ENCODE data around the gene TMEM8B.

TMEM8B gene

DNA sequence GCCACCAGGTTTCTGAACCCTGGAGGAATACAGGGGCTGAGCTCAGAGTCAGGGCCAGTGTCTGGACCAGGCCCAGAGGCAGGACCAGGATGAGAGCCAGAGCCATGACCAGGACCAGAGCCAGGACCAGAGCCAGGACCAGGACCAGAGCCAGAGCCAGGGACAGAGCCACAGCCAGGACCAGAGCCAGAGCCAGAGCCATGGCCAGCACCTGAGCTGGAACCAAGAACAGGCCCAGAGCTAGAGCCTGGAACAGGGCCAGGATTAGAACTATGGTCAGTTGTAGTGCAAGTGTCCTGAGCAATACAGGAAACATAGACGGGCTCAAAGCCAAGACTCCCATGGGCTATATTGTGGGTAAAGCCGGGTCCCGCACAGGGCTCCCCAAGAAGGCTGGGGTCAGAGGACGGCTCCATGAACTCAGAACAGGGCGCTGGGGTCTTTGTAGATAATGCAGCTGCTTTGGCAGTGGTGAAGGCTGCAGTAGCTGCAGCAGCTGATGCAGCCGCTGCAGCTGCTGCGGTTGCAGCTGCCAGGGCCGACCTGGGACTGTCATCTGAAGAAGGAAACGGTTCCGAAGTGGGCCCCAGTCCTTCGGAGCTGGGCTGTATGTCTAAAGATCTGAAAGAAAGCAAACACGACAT, 17.5 kb upstream of the TMEM8B start:
- DNase-seq (ENCODE audit: low read depth): no peak

DNA sequence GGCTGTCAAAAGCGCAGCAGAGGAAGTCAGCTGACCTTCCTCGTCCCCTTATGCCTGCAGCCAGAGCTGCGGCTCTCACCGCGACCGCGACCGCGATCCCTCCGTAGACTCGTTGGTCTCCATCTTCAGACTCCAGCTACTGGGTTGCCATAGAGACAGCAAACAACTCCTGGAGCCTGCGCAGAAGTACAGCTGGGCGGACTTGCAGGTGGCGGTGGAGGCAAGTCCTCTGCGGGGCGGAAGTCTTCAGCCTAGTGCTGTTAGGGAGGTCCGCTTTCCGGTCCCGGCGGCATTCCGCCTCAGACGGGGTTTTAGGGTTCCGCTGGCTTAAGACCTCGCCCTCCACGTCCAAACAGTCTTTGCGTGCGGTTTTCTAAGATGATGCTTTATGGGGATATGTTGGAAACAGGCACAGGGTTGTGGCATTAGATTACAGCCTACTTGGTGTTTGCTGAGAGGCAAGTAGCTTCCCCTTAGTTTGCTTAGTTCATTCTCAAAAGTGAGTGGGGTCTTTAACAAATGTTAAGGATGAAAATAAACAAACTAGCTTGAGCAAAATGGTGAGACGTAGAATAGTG, 16.9 kb upstream of the TMEM8B start, which contains the start of gene SPAG8:
SPAG8 (minus strand) TSS at position 238 of the 578 bp plus-strand sequence; CDS start at position 123, 115 bp downstream.
- DNase-seq (ENCODE audit: low read depth): peak; percentile 35

DNA sequence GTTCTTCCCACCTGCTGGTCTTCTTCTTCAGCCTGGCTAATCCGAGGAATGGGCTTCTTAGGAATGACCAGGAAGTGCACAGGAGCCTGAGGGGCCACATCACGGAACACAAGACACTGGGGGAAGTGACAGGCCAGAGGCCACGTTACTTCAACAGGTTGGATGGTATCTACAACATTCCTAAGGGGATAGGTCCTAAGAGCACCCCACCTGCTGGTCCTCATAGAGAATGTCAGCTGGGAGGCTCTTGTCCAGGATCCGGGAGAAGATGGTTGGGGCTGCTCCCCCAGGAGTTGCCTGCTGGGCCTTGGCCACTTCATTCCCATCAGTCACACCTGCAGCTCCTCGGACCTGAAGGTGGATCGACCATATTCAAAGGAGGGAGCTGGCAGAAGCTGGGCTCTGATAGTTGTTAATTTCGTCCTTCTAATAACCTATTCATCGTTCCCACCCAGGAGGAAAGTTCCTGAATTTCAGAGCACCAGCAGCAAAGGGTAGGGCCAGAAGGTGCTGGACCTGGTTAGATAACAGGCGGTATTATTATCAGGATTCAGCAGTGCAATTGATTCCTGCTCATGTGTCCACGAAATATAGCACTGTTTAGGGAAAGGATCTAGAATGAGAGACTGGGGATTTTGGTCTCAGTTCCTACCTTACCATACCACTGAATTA, 15.5 kb upstream of the TMEM8B start:
- no peak for DNase-seq (ENCODE audit: low read depth)

DNA sequence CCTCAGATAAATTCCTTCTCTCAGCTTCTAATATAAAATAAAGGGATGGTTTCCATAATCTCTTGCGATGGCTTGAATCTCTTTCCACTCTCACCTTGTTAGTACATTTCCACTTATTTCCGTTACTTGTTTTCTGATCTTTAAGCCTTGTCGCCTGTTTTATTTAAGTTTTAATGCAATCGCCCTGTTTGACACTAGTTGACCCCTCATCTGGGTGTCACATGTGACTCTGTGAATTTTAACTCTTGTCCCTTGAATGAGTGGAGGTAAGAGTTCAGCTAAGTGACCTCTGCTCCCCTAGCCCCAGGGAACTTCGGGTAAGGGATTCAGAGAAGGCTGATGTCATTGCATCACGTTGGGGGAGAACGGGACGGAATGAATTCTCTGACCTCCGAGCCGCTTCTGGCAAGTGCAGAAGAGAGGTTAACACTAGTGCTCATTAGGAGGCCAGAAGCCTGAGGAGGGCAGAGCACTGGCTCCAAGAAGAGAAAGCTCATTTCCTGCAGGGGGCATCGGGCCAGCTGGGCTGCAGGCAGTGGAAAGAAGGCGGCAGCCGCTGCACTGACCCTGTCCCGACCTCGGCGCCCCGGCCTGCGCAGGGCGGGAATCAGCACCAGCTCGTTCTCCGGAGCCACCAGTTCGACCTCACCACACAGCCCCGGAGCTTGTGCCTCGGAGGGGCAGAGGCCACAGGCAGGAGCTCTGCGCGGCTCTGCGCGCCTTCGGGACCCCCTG, 14.8 kb upstream of the TMEM8B start:
- DNase-seq (ENCODE audit: low read depth): peak; percentile 53

DNA sequence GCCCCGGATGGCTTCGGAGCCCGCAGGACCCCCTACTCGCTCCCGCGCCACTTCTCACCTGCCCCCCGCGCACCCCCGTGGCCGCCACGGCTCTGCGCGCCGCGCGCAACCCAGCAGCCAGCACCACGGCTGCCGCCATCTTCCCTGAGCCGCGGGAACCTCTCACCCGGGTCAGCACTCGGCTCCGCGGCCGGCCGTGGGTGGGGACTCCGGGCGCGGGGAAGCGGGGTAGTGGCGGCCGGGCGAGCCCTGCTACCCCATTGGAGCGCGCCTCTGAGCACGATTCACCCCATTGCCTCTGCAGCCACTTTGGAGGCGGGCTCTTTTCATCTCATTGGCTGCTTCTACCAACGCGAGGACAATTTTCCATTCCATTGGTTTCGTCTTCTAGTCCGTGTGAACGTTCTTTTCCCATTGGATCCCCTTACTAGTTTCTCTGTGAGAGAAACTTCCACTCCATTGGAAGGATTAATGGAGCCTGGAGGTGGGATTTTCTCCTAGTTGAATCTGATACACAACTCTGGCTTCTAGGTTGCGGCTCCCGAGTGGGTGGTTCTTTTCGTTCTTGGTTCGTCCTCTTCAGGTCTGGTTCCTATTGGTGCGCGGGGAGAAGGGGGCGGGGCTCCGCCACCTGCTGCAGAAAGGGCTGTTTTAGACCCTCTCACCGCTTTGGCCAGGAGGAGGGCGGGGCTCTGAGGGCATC, 14.0 kb upstream of the TMEM8B start, which contains the start of gene HINT2:
HINT2 (minus strand) TSS at position 202 of the 703 bp plus-strand sequence; CDS start at position 139, 63 bp downstream.
- DNase-seq (ENCODE audit: low read depth): peak; percentile 99

DNA sequence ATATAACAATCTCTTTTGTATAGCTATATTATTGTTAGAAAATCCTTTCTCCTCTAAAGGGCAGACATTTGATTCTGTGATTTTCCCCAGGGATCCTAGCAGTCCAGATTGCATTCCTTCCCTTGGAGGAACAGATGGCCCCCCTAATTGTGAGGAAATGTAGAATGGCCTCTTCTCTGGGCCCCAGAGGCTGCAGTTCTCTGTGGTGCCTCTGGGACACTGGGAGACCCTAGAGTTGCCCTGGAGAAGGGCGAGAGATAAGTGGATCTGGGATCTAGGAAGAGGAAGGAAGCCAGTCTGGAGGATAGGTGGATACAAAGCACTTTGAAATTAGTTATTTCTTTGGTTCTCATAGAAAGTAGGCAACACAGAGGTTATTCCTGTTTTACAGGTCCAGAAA, 12.3 kb upstream of the TMEM8B start:
- no peak for DNase-seq (ENCODE audit: low read depth)

DNA sequence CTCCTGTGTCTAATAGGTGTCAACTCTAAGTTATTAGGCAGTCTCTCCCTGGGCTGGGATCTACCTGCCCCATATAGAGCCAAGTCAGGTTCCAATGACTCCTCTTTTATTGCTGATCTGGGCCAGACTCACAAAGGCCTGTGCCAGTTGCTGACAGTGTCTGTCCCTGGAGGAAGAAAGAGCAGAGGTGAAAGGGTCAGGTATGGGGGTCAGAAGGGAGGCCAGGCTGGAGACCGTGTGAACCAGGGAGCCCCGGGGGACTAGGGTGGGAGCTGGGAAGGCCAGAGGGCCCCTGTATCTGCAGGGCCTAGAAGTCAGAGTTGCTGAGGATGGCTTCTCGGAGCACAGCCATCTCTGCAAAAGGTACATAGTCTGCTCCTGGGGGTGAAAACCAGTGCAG, 10.7 kb upstream of the TMEM8B start:
- DNase-seq (ENCODE audit: low read depth): no peak

DNA sequence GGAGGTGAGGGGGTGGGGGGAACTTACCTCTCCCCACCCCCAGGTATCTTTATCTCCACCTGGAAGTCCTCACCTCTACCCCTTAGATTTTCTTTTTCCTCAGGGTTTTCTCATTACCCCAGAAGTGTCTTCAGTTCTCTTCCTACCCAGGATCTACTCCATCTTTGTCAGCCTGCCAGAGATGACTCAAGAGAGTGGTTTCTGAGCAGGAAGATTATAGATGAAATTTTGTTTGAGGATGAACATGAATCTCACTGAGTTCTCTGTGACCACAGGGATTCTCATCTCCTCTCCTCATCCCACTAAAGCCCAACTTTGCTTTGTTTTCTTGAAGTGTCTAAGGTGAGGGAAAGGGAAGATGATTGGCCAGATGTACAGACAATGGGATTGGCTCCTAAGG, 9.0 kb upstream of the TMEM8B start:
- no peak for DNase-seq (ENCODE audit: low read depth)

DNA sequence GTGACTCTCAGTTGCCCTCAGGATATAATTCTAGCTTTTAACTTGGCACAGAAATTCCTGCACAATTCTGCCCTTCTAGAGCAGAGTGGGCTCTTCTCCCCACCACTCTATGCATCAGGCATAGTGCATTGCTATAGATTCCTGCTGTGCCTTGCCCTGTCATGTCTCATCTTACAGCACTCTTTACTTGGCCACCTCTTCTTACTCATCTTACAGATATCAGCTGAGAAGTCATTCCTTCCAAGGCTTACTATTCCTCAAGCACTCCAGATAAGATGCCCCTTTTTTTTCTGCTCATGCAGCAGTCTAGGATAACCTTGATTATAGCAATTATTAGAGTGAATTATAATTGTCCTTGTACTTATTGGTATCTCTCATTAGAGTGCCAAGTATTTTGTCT, 6.1 kb upstream of the TMEM8B start:
- no peak for DNase-seq (ENCODE audit: low read depth)

DNA sequence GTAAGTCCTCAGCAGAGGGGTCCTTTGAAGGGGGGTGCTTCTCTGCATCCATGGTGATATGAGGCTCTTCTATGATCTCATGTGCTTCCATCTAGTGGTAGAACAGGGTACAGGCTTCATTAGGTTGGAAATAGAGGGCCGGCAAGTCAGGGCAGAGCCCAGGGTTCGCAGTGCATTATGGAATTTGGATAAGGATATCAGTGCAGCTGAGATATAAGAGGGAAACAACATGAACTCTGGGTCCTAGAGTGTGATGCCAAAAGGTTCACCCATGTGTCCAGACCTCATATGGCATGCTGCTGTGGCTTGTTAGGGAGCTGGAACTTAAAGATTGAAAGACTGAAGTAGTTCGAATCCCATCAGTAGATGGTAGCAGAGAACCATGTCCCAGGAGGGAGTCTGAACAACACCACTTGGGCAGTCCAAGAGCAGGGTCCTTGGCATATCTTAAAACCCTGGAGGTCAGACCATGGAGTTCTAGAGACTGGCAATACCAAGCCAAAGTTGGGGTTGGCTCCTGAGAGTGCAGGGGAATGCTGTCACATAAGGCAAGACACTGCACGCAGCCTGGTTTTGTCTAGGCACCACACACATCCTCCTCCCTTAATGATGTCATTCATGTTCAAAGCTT, 2.8 kb upstream of the TMEM8B start:
- DNase-seq (ENCODE audit: low read depth): peak; percentile 65

DNA sequence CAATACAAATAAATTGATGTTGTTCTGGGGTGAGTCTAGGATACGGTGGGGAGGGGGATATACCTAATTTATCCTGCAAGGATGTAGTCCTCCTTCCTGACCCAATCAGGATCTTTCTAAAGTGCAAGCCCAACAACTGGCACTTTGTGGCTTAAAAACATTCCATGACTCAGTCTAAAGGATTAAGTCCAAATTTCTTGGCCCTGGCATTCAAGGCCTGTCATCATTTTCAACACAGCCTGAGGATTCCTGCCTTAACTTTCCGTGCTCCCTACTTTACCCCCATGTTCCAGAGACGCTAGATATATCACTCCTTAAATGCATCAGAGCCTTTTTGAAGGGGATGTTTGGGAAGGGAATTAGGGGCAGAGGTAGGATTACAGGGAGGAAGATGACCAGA, 1.5 kb upstream of the TMEM8B start:
- peak; percentile 63 for DNase-seq (ENCODE audit: low read depth)

DNA sequence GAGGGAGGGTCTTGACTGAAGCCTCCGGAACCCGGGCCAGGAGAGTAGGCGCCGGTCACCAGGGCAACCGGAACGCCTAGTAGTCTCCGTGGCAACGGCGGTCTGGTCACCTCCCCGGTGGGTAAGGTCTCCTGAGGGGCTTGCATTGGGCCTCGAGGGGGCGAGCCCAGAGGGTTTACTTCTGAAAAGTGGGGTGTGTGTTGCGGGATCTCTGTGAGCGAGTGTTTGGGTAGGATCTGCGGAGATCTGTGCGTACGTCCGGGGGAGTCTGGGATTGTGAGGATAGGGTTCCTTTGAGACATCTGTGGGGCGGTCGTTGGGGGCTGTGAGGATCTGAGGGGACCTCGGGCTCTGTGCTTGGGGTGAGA, 328 bp upstream of the TMEM8B start, which contains the start of gene FAM221B:
FAM221B (minus strand) TSS at position 17 of the 368 bp plus-strand sequence. CDS start 2,571 bp downstream, outside the sequence.
- DNase-seq (ENCODE audit: low read depth): no peak

DNA sequence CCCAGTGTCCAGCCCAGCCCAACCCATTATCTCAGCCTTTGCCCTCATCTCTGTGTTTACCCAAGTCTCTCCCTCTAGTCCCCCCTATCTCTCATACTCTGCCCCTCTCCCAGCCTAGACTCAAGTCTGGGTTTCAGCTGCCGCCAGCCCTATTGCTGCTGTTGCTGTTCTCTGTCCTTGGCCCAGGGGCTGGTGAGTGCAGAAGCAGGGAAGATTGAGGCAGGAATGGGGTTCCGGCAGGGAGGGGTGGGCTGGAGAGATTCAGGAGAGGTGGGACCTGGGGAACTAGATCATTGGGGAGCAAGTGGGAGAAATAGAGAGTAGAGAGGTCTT, 702 bp downstream of the TMEM8B start:
- no peak for DNase-seq (ENCODE audit: low read depth)

DNA sequence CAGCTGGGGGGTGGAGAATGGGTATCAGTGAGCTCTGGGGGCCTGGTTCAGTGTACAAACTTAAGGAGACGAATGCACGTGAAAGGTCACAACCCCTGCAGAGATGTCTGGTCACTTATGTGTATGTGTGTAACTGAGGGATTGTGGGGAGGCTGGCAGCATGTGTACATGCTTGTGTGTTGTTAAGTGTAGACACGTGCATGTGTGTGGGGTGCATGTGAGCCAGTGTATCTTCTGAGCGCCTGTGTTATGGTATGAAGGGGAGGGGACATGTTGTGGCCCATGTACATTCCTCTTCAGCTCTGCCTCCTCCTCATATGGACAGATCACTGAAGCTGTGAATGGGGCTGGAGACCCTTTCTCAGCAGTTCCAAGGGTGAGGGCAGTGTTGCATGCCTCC, 2.0 kb downstream of the TMEM8B start:
- no peak for DNase-seq (ENCODE audit: low read depth)

DNA sequence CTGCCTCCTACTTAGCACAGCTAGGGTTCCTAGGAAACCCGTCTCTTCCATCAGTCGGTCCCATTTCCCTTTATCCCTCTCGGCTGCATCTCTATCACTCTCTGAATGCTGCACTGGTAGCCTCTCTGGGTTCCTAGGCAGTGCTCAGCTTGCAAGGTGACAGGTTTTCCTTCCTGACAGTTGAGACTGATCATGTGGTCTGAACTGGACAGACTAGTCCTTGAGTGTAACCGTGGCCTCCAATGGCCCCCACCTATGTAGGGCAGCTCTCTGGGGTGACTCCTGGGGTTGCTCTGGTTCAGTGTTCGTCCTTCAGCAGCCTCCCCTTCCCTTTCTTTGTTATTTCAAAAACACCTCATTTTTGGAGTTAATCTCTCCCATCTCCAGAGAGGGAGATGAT, 3.8 kb downstream of the TMEM8B start:
- DNase-seq (ENCODE audit: low read depth): no peak

DNA sequence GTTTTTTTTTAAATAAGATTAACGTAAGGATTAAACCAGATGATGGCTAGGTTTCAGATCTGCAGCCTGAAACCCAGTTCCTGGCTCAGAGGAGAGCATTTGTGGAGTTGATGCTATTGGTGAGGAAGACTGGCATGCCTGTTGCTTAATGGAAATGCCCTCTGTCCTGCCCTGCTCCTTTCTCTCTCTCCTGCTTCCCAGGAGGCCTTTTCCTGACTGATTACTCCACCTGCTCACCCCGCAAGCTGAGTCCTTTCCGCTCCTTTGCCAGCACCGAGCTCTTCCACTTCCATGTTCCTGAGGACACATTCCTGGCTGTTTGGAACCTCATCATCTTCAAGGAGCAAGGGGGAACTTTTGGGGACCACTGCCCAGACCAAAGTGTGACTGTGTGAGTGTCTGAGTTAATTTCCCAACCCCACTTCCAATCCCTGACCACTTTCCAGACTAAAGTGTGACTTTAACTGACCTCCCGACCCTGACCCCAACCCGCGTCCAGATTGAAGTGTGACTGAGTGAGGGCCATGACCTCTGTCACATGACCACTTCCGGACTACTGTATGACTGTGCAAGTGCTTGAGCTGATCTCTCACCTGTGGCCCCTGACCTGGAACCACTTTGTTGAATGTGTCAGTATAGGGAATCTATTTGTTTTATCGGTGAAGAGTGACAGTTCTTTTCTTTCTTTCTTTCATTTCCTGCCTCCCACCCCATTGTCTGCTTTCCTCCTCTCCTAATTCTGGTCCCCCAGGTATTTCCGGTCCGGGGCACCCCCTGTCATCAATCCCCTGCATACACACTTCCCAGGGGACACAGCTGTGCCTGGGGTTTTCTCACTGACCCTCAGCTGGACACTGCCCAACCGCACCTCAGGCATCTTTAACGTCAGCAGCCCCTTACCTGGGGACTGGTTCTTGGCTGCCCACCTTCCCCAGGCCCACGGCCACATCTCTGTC, 5.5 kb downstream of the TMEM8B start:
- DNase-seq (ENCODE audit: low read depth): no peak

DNA sequence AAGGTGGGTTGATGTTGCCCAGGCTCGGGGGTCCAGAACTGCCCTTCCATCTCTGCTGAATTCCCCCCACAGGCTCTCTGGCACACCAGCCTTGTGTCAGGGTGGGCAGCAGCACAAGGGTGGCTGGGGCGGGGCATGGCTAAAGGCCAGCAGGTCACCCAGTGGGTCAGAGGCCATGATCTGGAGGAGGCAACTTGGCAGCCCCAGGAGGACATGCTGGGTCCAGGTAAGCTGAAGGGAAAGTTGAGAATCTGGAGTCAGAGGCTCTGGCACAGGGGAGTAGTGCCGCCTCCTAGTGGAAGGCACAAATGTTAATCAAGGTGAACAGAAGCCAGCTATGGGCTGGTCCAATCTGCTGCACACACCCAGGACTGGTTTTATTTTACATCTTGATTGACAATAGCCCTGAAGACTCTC, 6.2 kb downstream of the TMEM8B start:
- DNase-seq (ENCODE audit: low read depth): no peak

DNA sequence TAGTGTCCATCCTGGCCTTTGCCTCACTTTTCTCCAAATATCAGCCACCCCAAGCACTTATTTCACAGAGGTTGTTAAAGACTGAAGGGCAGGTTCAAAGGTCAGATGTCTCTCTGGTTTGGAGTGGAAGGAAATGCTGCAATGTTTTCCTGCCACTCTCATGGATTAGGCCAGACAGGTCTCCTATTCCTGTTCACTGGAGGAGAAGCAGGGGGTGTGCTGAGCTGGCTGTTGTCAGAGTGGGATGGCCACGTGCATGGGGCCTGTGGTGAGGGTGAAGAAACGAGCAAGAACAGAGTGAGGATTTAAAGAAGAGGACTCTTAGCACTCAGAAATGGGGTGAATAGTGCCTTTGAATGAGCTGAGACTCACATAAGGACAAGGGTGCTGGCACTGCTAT, 6.7 kb downstream of the TMEM8B start:
- DNase-seq (ENCODE audit: low read depth): no peak

DNA sequence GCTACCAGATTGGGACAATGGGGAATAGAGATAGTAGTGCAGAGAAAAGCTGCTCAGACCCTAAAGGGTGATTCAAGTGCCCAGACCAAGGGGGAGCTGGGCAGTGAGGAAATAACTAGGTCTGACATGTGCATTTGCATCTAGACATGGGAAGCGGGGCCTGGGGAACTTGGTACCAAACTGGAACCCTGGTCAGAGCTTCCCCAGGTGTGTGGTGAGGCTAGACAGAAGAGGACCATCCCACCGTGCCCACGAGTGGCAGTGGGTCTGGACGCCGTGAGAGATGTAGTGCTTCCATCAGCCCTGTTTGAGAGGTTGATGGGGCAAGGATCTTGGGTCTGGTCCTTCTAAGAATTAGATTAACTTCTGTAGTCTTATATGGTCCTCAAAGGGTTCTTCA, 7.6 kb downstream of the TMEM8B start:
- no peak for DNase-seq (ENCODE audit: low read depth)

DNA sequence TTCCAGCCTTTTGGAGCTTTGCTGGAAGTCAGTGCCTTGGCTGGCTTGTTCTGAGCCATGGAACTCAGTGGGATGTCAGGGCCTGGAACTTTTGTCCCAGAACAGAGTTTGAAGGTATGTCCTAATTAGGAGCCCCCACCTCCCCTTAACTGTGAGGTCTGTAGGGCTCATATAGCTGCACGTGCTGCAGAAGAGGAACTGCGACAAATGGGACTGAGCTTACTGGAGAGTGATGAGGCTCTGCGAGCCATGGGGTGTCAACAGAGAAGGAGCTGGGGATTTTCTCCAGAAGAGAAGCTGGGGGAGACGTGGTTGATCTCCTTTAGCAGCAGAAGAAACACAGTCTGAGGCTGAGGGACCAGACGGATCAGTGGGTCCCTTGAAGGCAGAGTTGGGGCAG, 10.9 kb downstream of the TMEM8B start:
- DNase-seq (ENCODE audit: low read depth): no peak

Measured in HS-27A (cell line).